Kidney epithelial cell (primary cell): ENCODE data around the gene RPS2. TPM values are rescaled to one million over a fixed set of nuclear protein-coding genes. Genes with fewer than 3 reads are reported as not detected.

Source experiments
- DNase-seq: peaks from one replicate; pipeline ENCODE4 v3.0.0-alpha.2; 2010; ENCODE audit warnings: low read depth
- H3K27me3 ChIP-seq: 2 replicates; pipeline ENCODE4 v1.6.0; 2011; ENCODE audit warnings: low read length; ENCODE audit not compliant: control insufficient read depth, insufficient read depth
- H3K36me3 ChIP-seq: 2 replicates; pipeline ENCODE4 v1.5.1; 2011; ENCODE audit warnings: low read length; ENCODE audit not compliant: control insufficient read depth, insufficient read depth
- H3K4me3 ChIP-seq: 2 replicates; pipeline ENCODE4 v1.5.1; 2011; ENCODE audit warnings: low read depth, mild to moderate bottlenecking, control low read depth, low read length
- total RNA-seq: library from RNA; depleted of rRNA; stranded (reverse); fragments of >200 nt; gene quantifications from 2 replicates; pipeline ENCODE4 v1.2.3, GENCODE V29; 2015
- TF ChIP-seq, protein P1 (sequence below): IDR thresholded peaks from 2 replicates; pipeline ENCODE4 v1.5.1; 2011; ENCODE audit warnings: mild to moderate bottlenecking, moderate library complexity, low read length, control low read depth, inconsistent platforms; ENCODE audit not compliant: insufficient read depth, poor library complexity, severe bottlenecking

Gene RPS2
- total RNA-seq, 1 donor from 2014 or later = 4,278 TPM

DNA sequence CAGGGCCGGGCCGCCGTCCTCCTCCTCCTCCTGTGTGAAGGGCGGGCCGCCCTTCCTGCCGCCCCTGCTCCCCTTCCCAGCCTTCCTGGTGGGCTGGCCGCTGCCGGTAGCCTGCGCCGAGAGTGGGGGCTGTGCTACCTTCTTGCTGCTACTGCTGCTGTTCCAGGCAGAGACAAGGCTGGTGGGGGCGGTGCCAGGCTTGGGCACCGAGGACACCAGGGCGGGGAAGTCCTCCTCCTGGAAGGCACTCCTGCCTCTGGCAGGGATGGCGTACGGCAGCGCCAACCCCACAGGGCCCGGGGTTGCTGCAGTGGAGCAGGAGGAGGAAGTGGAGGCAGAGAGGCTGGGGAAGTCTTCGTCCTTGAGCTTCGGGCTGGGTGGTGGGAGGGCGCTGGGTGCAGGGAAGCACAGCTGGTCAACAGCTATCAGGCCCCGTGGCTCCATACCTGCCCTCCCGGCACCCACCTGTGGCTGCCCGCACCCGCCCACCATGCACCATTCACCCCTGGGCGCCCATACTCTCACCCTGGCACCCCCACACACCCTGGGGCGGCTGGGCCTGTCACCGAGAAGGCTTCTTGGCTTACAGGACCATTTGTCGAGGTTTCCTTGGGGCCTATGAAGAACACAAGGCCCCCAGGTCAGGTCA lies 35.4 kb upstream of the RPS2 start:
- no peak overlapping the region for H3K4me3 ChIP-seq
- DNase-seq = no peak

DNA sequence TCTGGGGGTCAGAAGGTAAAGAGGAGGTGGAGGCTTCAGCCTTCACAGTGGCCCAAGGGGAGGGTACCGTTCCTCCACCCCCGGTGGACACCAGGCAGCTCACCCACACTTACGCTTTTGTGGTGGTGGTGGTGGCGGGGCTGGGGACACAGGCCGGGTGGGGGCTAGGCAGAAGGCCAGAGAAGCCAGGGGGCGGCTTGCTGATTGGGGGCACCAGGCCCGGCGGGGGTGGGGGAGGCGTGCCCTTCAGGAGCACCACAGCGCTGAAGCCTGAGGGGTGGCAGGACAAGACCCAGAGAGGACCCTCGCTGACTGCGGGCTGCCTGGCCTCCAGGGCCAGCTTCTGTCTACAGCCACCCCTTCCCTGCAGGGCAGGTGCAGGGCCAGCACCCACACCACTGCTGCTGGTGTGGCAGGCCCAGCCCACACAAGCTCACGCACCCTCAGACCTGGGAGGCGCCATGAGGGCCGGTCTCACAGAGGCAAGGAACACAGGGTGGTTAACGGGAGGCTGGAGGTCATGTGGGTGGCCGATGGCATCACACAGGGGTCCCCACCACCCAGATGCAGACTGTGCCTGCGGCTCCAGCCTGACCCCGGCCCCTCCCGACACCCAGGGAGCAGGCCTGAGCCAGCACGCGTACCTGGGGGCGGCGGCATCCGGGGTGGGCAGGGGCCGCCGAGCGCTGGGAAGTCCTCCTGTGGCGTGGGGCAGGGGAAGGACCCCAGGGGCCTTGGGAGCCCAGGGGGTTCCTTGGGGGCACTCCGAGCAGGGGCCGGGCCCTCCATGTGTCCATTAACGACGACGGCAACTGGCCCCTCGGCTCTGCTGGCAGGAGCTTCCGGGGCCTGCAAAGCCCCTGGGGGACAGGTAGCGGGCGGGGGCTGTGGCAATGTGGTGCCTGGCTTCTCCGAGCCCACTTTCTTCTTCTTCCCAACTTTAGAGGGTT lies 34.5 kb upstream of the RPS2 start:
- no peaks in the 10 kb centered on the region for H3K27me3 ChIP-seq
- peaks cover 2% of the 10 kb centered on the region for H3K36me3 ChIP-seq
- TF ChIP-seq, protein P1, sequence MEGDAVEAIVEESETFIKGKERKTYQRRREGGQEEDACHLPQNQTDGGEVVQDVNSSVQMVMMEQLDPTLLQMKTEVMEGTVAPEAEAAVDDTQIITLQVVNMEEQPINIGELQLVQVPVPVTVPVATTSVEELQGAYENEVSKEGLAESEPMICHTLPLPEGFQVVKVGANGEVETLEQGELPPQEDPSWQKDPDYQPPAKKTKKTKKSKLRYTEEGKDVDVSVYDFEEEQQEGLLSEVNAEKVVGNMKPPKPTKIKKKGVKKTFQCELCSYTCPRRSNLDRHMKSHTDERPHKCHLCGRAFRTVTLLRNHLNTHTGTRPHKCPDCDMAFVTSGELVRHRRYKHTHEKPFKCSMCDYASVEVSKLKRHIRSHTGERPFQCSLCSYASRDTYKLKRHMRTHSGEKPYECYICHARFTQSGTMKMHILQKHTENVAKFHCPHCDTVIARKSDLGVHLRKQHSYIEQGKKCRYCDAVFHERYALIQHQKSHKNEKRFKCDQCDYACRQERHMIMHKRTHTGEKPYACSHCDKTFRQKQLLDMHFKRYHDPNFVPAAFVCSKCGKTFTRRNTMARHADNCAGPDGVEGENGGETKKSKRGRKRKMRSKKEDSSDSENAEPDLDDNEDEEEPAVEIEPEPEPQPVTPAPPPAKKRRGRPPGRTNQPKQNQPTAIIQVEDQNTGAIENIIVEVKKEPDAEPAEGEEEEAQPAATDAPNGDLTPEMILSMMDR = no peak
- no peak overlapping the region for H3K4me3 ChIP-seq
- DNase-seq = no peak

More for the DNA sequence above, 35.4 kb upstream of the RPS2 start:
- TF ChIP-seq, protein P1 = no peak
- peaks cover 2% of the 10 kb centered on the region for H3K36me3 ChIP-seq
- H3K27me3 ChIP-seq = no peaks in the 10 kb centered on the region

DNA sequence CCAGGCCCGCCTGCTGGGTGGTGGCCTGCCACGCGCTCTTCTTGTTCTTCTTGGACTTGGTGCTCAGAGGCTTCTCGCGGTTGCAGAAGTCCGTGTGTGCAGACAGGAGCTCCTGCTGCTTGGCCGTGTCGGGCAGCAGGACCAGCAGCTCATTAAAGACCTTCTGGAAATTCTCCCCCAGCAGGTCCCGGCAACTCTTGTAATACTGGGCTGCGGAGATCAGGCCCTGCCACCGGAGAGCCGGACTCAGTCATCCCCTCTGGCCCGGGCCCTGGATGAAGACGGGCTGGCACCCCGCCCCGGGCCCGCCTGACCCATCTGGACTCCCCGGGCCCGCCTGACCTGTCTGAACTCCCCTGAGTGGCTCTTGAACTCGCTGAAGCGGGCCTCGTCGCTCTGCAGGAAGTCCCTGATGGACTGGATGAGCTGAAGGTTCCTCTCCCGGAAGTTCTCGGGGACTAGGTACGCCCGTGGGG lies 33.8 kb upstream of the RPS2 start:
- Histone ChIP-seq H3K4me3 (no peak overlapping the region), H3K36me3 (peaks cover 2% of the 10 kb centered on the region), H3K27me3 (no peaks in the 10 kb centered on the region)
- TF ChIP-seq, protein P1 = no peak
- DNase-seq = no peak

DNA sequence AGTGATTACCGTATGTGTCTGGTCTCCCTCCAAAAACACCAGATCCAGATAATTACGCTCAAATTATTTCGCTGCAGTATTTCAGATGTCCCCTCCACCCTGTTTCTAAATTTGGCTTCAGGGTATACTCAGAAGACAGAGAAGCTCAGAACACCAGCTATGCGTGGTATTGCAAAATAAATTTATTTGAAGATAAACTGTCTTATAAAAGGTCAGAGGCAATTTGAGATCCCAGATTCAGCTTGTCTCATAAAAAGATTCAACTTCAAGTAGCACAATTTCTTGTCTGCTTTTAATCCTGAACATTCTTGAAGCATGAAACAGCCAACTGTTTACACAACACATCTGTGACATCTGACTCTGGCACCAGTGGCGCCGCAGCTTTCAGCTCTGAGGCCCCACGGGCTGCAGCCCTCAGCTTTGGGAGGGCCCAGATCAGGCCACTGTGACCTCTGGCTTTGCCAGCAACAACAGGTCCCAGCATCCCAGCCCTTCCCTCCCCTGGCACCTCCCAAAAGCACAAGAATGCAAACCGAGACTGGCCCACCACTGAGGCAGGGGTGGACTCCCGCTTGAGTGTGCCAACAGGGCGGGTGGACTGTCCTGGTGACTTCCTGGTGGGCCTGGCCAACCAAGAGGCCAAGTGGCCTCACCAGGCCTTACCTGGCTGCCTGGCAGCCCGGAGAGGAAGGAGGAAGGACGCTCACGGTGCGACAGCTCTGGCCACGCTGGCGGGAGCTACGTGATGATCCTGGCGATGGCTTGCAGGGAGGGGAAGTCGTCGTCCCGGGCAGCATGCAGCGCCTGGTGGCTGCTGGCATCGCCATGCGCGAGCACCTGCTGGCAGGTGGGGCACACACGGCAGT lies 33.1 kb upstream of the RPS2 start:
- H3K36me3 ChIP-seq = peaks cover 2% of the 10 kb centered on the region

DNA sequence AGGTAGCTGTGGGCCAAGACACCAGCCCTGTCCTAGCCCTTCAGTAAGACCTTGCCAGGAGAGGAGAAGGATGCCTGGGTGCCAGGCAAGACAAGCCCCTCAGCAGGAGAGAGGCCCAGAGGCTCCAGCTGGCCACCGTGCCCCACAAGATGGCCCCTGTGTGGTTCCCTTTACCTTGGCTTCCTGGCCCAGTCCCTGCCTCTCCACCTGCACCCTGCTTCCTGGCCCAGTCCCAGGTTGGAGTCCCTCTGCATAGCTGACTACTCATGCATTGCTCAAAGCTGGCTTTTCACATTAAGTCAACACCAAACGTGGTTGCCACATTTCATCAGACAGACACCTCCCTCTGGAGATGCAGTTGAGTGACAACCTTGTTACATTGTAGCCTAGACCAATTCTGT lies 29.1 kb upstream of the RPS2 start:
- peak; percentile 51 for DNase-seq
- Histone ChIP-seq H3K27me3 (peaks cover 25% of the 10 kb centered on the region), H3K36me3 (no peaks in the 10 kb centered on the region), H3K4me3 (no peak overlapping the region)
- TF ChIP-seq, protein P1 = no peak

More for the DNA sequence above, 33.1 kb upstream of the RPS2 start:
- TF ChIP-seq, protein P1 = no peak
- Histone ChIP-seq H3K27me3 (no peaks in the 10 kb centered on the region), H3K4me3 (no peak overlapping the region)
- no peak for DNase-seq
